Neuronal stem cell (in vitro differentiated cells): ENCODE results near the gene CDCP2.
"Not testable (repeated sequence)": the region's sequence is repeated elsewhere in the genome, so short reads cannot be mapped to it uniquely, and the experiment has no call there.

Experiments
- DNase-seq: peaks from one replicate; pipeline ENCODE4 v3.0.0-alpha.2; 2013; ENCODE audit warnings: low spot score
- H2AFZ ChIP-seq: one replicate; pipeline ENCODE4 v1.6.1; 2013; ENCODE audit warnings: mild to moderate bottlenecking, low read length, inconsistent platforms
- H2AK5ac ChIP-seq: 2 replicates; pipeline ENCODE4 v1.6.1; 2013; ENCODE audit warnings: low read depth, mild to moderate bottlenecking, inconsistent platforms, low read length, moderate library complexity, mixed read lengths
- H2BK120ac ChIP-seq: 2 replicates; pipeline ENCODE4 v1.6.1; 2013; ENCODE audit warnings: low read depth, mild to moderate bottlenecking, inconsistent platforms, low read length, moderate library complexity, mixed read lengths
- H2BK12ac ChIP-seq: one replicate; pipeline ENCODE4 v1.6.1; 2013; ENCODE audit warnings: low read length, inconsistent platforms
- H2BK15ac ChIP-seq: 2 replicates; pipeline ENCODE4 v1.6.1; 2013; ENCODE audit warnings: mild to moderate bottlenecking, low read length, inconsistent platforms, mixed read lengths
- H2BK5ac ChIP-seq: one replicate; pipeline ENCODE4 v1.6.1; 2013; ENCODE audit warnings: inconsistent platforms, mild to moderate bottlenecking, low read length, moderate library complexity
- H3K14ac ChIP-seq: one replicate; pipeline ENCODE4 v1.6.1; 2013; ENCODE audit warnings: low read length, inconsistent platforms
- H3K18ac ChIP-seq: 2 replicates; pipeline ENCODE4 v1.6.1; 2013; ENCODE audit warnings: low read length, inconsistent platforms
- H3K23ac ChIP-seq: 2 replicates; pipeline ENCODE4 v1.6.1; 2013; ENCODE audit warnings: low read depth, mild to moderate bottlenecking, mixed read lengths, low read length, inconsistent platforms; ENCODE audit not compliant: poor library complexity
- H3K27ac ChIP-seq: replicated peaks from 3 replicates; pipeline ENCODE4 v1.5.1; 2013; ENCODE audit warnings: low read length, inconsistent platforms
- H3K27me3 ChIP-seq, 3 experiments: 2 replicates each; pipeline ENCODE4 v1.6.1; 2013; ENCODE audit warnings: low read length in 3 of 3, mild to moderate bottlenecking in 2 of 3, inconsistent platforms in 1 of 3, low read depth in 1 of 3, mixed read lengths in 1 of 3, moderate library complexity in 1 of 3; ENCODE audit not compliant: control insufficient read depth in 3 of 3, insufficient read depth in 3 of 3
- H3K36me3 ChIP-seq, 2 donors: replicated peaks in 1 of 2; 2 replicates each; pipeline ENCODE4 v1.6.1; 2013; ENCODE audit warnings: low read length in 2 of 2; ENCODE audit not compliant: control insufficient read depth in 2 of 2, insufficient read depth in 2 of 2
- H3K4ac ChIP-seq: 2 replicates; pipeline ENCODE4 v1.6.1; 2013; ENCODE audit warnings: inconsistent platforms, mild to moderate bottlenecking, low read length, moderate library complexity
- H3K4me1 ChIP-seq, 2 donors: 1 replicate in 1 of 2; 2 replicates in 1 of 2; pipeline ENCODE4 v1.6.1; 2013; ENCODE audit warnings: low read length in 2 of 2, low read depth in 1 of 2; ENCODE audit not compliant: control insufficient read depth in 2 of 2, insufficient read depth in 1 of 2
- H3K4me2 ChIP-seq: one replicate; pipeline ENCODE4 v1.6.1; 2013; ENCODE audit warnings: mild to moderate bottlenecking, low read length, inconsistent platforms; ENCODE audit not compliant: insufficient read depth, poor library complexity, severe bottlenecking
- H3K4me3 ChIP-seq, 2 donors: 2 replicates each; pipeline ENCODE4 v1.5.1; 2013; ENCODE audit warnings: low read length in 2 of 2, mild to moderate bottlenecking in 2 of 2, inconsistent platforms in 1 of 2, moderate library complexity in 1 of 2
- H3K79me1 ChIP-seq: one replicate; pipeline ENCODE4 v1.6.1; 2013; ENCODE audit warnings: low read depth, mild to moderate bottlenecking, inconsistent platforms, low read length, moderate library complexity
- H3K9ac ChIP-seq: one replicate; pipeline ENCODE4 v1.6.1; 2013; ENCODE audit warnings: mild to moderate bottlenecking, low read depth, low read length, inconsistent platforms; ENCODE audit not compliant: poor library complexity
- H3K9me3 ChIP-seq, 2 donors: replicated peaks in 1 of 2; 2 replicates each; pipeline versions ENCODE3 to v1.6.1; 2013; ENCODE audit warnings: low read length in 2 of 2, mild to moderate bottlenecking in 2 of 2, inconsistent platforms in 1 of 2, low read depth in 1 of 2, mixed read lengths in 1 of 2, moderate library complexity in 1 of 2; ENCODE audit not compliant: control insufficient read depth in 2 of 2, insufficient read depth in 1 of 2
- H4K8ac ChIP-seq: one replicate; pipeline ENCODE4 v1.6.1; 2013; ENCODE audit warnings: low read depth, mild to moderate bottlenecking, inconsistent platforms, low read length, moderate library complexity
- H4K91ac ChIP-seq: one replicate; pipeline ENCODE4 v1.6.1; 2013; ENCODE audit warnings: low read length, low read depth, mild to moderate bottlenecking, inconsistent platforms; ENCODE audit not compliant: poor library complexity
- WGBS, 2 donors: extraction: QIAGEN DNeasy Blood & Tissue Kit; methylation state at CpG; one replicate each; pipeline ENCODE4 v1.1.7; 2013; ENCODE audit warnings: missing lambda C conversion rate in 2 of 2, mixed read lengths in 1 of 2; ENCODE audit not compliant: insufficient read length in 2 of 2, insufficient replicate concordance in 1 of 2; ENCODE audit errors: extremely low coverage in 2 of 2; 5-methylcytosine and 5-hydroxymethylcytosine counted together

The CDCP2 gene

GRCh38 chr1:54168206-54168965 is 15.6 kb upstream of the CDCP2 start:
- H2AK5ac ChIP-seq: peak overlapping the region; percentile 12
- no peak overlapping the region for H3K4me3 ChIP-seq
- peaks cover 8 to 9% of the 10 kb centered on the region in 2 donors for H3K4me1 ChIP-seq
- no peak overlapping the region for H4K8ac ChIP-seq
- H2BK15ac ChIP-seq: no peak overlapping the region
- H2BK120ac ChIP-seq: no peak overlapping the region
- no peak overlapping the region for H4K91ac ChIP-seq
- no peak overlapping the region for H3K14ac ChIP-seq
- H3K27ac ChIP-seq: no peak overlapping the region
- no peaks in the 10 kb centered on the region for H3K27me3 ChIP-seq
- no peak for DNase-seq
- no peaks in the 10 kb centered on the region for H3K9me3 ChIP-seq
- no peaks in the 10 kb centered on the region for H3K79me1 ChIP-seq
- H3K18ac ChIP-seq: no peak overlapping the region
- H2BK12ac ChIP-seq: no peak overlapping the region
- H2AFZ ChIP-seq: no peak overlapping the region
- no peak overlapping the region for H3K23ac ChIP-seq
- H3K4me2 ChIP-seq: no peak overlapping the region
- no peaks in the 10 kb centered on the region for H3K36me3 ChIP-seq
- no peak overlapping the region for H2BK5ac ChIP-seq
- H3K9ac ChIP-seq: no peak overlapping the region
- no CpG with 5 or more reads among the region's 8 CpGs for WGBS, 2 donors
- no peak overlapping the region for H3K4ac ChIP-seq

DNA sequence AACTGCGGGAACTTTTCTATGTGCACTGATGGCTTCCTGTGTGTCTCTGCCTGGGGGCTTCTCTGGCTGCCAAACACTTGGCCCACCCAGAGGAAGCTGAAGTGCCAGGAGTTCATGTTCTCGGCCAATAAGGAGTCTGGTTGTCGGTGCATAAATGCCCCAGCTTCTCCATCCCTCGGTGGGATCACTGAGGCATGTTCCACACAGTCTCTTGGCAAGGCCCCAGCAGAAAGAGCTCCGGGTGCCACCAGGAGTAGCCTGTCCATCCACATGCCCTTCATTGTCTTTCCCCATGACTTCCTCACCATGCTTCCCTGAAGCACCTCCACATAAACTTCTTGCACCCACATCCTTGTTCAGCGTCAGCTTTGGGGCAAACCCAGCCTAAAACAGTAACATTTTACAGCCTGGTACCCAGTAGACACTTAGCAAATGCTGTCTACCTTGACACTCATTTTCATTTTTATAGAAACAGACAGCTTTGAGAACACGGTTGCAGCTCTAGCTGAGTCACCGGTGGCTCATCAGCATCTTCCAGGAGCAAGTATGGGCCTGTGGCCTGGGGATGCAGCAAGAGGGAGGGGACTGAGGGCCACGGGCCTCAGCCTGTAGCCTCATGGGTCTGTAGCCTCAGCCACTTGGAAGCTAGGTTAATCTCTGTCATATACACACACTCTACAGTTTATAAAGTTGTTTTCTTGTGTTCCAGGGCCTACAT is 14.8 kb upstream of the CDCP2 start:
- Histone ChIP-seq H2BK5ac (no peak overlapping the region), H3K14ac (no peak overlapping the region), H2BK120ac (no peak overlapping the region), H3K36me3 (no peaks in the 10 kb centered on the region), H3K27me3 (no peaks in the 10 kb centered on the region), H4K8ac (no peak overlapping the region), H4K91ac (no peak overlapping the region), H2AFZ (no peak overlapping the region), H3K23ac (no peak overlapping the region), H3K79me1 (no peaks in the 10 kb centered on the region), H3K4me1 (peaks cover 2 to 5% of the 10 kb centered on the region in 2 donors), H2BK15ac (no peak overlapping the region), H2BK12ac (no peak overlapping the region), H3K4me3 (no peak overlapping the region), H3K4ac (no peak overlapping the region), H3K9ac (no peak overlapping the region), H3K27ac (no peak overlapping the region), H3K18ac (no peak overlapping the region), H3K4me2 (no peak overlapping the region), H3K9me3 (no peaks in the 10 kb centered on the region), H2AK5ac (no peak overlapping the region)
- no CpG with 5 or more reads among the region's 9 CpGs for WGBS, 2 donors
- DNase-seq: no peak

DNA sequence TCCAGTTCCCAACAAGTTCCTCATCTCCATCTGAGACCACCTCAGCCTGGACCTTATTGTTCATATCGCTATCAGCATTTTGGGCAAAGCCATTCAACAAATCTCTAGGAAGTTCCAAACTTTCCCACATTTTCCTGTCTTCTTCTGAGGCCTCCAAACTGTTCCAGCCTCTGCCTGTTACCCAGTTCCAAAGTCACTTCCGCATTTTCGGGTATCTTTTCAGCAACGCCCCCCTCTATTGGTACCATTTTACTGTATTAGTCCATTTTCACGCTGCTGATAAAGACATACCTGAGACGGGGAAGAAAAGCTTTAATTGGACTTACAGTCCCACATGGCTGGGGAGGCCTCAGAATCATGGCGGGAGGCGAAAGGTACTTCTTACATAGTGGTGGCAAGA is 13.6 kb upstream of the CDCP2 start:
- H3K4me1 ChIP-seq, H3K14ac ChIP-seq, H3K27me3 ChIP-seq, H3K9ac ChIP-seq, H2AFZ ChIP-seq, H2BK12ac ChIP-seq, H2BK120ac ChIP-seq, H3K36me3 ChIP-seq, H4K91ac ChIP-seq, H3K79me1 ChIP-seq, H2AK5ac ChIP-seq, H3K4me2 ChIP-seq, H3K4me3 ChIP-seq, H3K27ac ChIP-seq, H3K18ac ChIP-seq, H3K9me3 ChIP-seq, H3K23ac ChIP-seq, H2BK15ac ChIP-seq, H2BK5ac ChIP-seq, H3K4ac ChIP-seq, DNase-seq, H4K8ac ChIP-seq: not testable (repeated sequence)
- WGBS, 2 donors: no CpG with 5 or more reads among the region's 8 CpGs

DNA sequence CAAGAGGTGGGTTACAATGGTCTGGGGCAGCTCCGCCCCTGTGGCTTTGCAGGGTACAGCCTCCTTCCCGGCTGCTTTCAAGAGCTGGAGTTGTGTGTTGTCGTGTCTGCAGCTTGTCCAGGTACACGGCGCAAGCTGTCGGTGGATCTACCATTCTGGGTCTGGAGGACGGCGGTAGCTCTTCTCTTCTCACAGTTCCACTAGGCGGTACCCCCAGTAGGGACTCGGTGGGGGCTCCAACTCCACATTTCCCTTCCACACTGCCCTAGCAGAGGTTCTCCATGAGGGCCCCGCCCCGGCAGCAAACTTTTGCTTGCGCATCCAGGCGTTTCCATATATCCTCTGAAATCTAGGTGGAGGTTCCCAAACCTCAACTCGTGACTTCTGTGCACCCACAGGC is 12.3 kb upstream of the CDCP2 start:
- Histone ChIP-seq H3K79me1 (no peaks in the 10 kb centered on the region), H3K27ac (no peak overlapping the region), H2BK120ac (no peak overlapping the region), H3K18ac (no peak overlapping the region), H2AFZ (no peak overlapping the region), H3K9me3 (no peaks in the 10 kb centered on the region), H4K91ac (no peak overlapping the region), H3K27me3 (no peaks in the 10 kb centered on the region), H3K36me3 (no peaks in the 10 kb centered on the region), H3K4ac (no peak overlapping the region), H2BK15ac (no peak overlapping the region), H3K23ac (no peak overlapping the region), H4K8ac (no peak overlapping the region), H2BK5ac (no peak overlapping the region), H3K4me1 (peaks cover 0 to 2% of the 10 kb centered on the region in 2 donors), H3K4me2 (no peak overlapping the region), H2AK5ac (no peak overlapping the region), H3K9ac (no peak overlapping the region), H3K4me3 (no peak overlapping the region), H2BK12ac (no peak overlapping the region), H3K14ac (no peak overlapping the region)
- no CpG with 5 or more reads among the region's 15 CpGs for WGBS, 2 donors
- DNase-seq: no peak
